Embryonic facial prominence (tissue), 1 donor: ENCODE results near the gene TPP2.

Experiments used
- DNase-seq: peaks from one replicate; pipeline ENCODE4 v3.0.0-alpha.2; 2016; ENCODE audit errors: extremely low spot score

The TPP2 gene

GRCh38 chr13:102596147-102597028 is at the start of gene TPP2:
Gene TPP2, plus strand, starts transcription at chr13:102596986. Its CDS starts 53 bp downstream, at chr13:102597039.
- DNase-seq, result peak; percentile 93

GRCh38 chr13:102548811-102549210 is 48.0 kb upstream of the TPP2 start:
- DNase-seq, result no peak

GRCh38 chr13:102550507-102550906 is 46.3 kb upstream of the TPP2 start:
- DNase-seq, result no peak

- DNase-seq, result no peak
Observed at GRCh38 chr13:102555914-102556553, 40.8 kb upstream of the TPP2 start.

- DNase-seq, result no peak
Observed at GRCh38 chr13:102556806-102557205, 40.0 kb upstream of the TPP2 start.

GRCh38 chr13:102558029-102558428 is 38.8 kb upstream of the TPP2 start:
- no peak for DNase-seq

- no peak for DNase-seq
Observed at GRCh38 chr13:102561933-102562332, 34.9 kb upstream of the TPP2 start.

- DNase-seq, result no peak
Observed at GRCh38 chr13:102563267-102563666, 33.5 kb upstream of the TPP2 start.

- DNase-seq, result no peak
Observed at GRCh38 chr13:102564564-102564963, 32.2 kb upstream of the TPP2 start.

- no peak for DNase-seq
Observed at GRCh38 chr13:102566513-102566912, 30.3 kb upstream of the TPP2 start.

GRCh38 chr13:102567857-102568256 is 28.9 kb upstream of the TPP2 start:
- no peak for DNase-seq

GRCh38 chr13:102569488-102569887 is 27.3 kb upstream of the TPP2 start:
- no peak for DNase-seq

- DNase-seq, result no peak
Observed at GRCh38 chr13:102571075-102571474, 25.7 kb upstream of the TPP2 start.

- DNase-seq, result no peak
Observed at GRCh38 chr13:102572323-102572722, 24.5 kb upstream of the TPP2 start.

GRCh38 chr13:102580552-102581169 is 16.1 kb upstream of the TPP2 start:
- peak; percentile 28 for DNase-seq

GRCh38 chr13:102582256-102582655 is 14.5 kb upstream of the TPP2 start:
- no peak for DNase-seq

GRCh38 chr13:102584434-102584833 is 12.4 kb upstream of the TPP2 start:
- DNase-seq, result no peak

- no peak for DNase-seq
Observed at GRCh38 chr13:102586615-102587014, 10.2 kb upstream of the TPP2 start.

GRCh38 chr13:102587916-102588315 is 8.9 kb upstream of the TPP2 start:
- no peak for DNase-seq

- no peak for DNase-seq
Observed at GRCh38 chr13:102589301-102589822, 7.4 kb upstream of the TPP2 start.

- DNase-seq, result no peak
Observed at GRCh38 chr13:102591988-102592781, 4.6 kb upstream of the TPP2 start.

GRCh38 chr13:102593466-102593865 is 3.3 kb upstream of the TPP2 start:
- DNase-seq, result no peak
